Pancreas (tissue), 10 donors: ENCODE measurements around the gene MCF2L2. TPM values are rescaled to one million over a fixed set of nuclear protein-coding genes. Genes with fewer than 3 reads are reported as not detected.
"Not testable (repeated sequence)": the region's sequence is repeated elsewhere in the genome, so short reads cannot be mapped to it uniquely, and the experiment has no call there.

Experiments
- ATAC-seq, 4 donors: fragments of 200-7000 bp; cut with Tn5 transposase; one replicate each; pipeline versions ENCODE4 v1.8.0 to v1.9.1; 2020; ENCODE audit warnings: mild to moderate bottlenecking in 4 of 4, moderate library complexity in 4 of 4
- DNase-seq, 6 donors: peaks; one replicate each; pipeline ENCODE4 v3.0.0-alpha.2; 2020
- FAIRE-seq: peaks from 2 replicates; lab custom pipeline; 2012; peaks lifted over from hg19 to GRCh38; lab: Jason Lieb, UNC
- H3K27ac ChIP-seq, 4 donors: fragments of 200-600 bp; sonication (generic); 1 replicate in 3 of 4; 2 replicates in 1 of 4; pipeline versions ENCODE4 v1.5.0 to v1.8.0; 2020
- H3K27me3 ChIP-seq, 4 donors: fragments of 200-600 bp; one replicate each; pipeline ENCODE4 v1.8.0; 2021
- H3K36me3 ChIP-seq, 3 donors: fragments of 200-600 bp; sonication (generic) in 1 of 3; one replicate each; pipeline versions ENCODE4 v1.5.0 to v1.8.0; 2020 to 2021
- H3K4me1 ChIP-seq, 3 donors: fragments of 200-600 bp; one replicate each; pipeline ENCODE4 v1.8.0; 2021
- H3K4me3 ChIP-seq, 4 donors: fragments of 200-600 bp; sonication (generic) in 2 of 4; one replicate each; pipeline versions ENCODE4 v1.5.0 to v1.8.0; 2020 to 2021
- H3K9me3 ChIP-seq, 4 donors: fragments of 200-600 bp; one replicate each; pipeline ENCODE4 v1.8.0; 2021
- CTCF ChIP-seq, 4 donors: fragments of 200-600 bp; sonication (generic) in 3 of 4; IDR thresholded peaks; one replicate each; pipeline versions ENCODE4 v1.5.0 to v1.8.0; 2021; ENCODE audit warnings: antibody characterized with exemption in 4 of 4
- WGBS, 2 donors: extraction: QIAGEN DNeasy Blood & Tissue Kit; methylation state at CpG; one replicate each; pipeline ENCODE4 v1.1.7; 2013; 5-methylcytosine and 5-hydroxymethylcytosine counted together
- intact Hi-C, 3 donors: fragments of 100-400 bp; cut with DNase I; formaldehyde crosslinking; loops; one replicate each; pipeline versions ENCODE4 v1.11.1 to v1.14.2; 2022
- polyA plus RNA-seq, 2 donors: library from polyadenylated mRNA; stranded (reverse); fragments of 200-250 nt; gene quantifications; one replicate each; pipeline ENCODE4 v1.2.3, GENCODE V29; 2013
- total RNA-seq, 6 donors: library from RNA; stranded (reverse); fragmentation: NEBNext Ultra II Directional in 4 of 6; extraction: Animal tissue kit (Norgen Biotek cat#: 25700) in 4 of 6; gene quantifications; one replicate each; pipeline versions ENCODE4 v1.2.1 to v1.2.4, GENCODE V29; 2021 to 2023
- donor health status: healthy with polysubstance abuse.
- donor health status: DM: no; HTN: no; CAD: no; lungs with moderate emphysema.
- donor health status: DM: no; HTN: no; CAD: no.
- donor health status: control.
- donor health status: control.
- donor health status: Bipolar disorder and iron deficiency.
- donor health status: DM: yes; HTN: yes; CAD: no.
- donor health status: DM: no; HTN: no; CAD: no.
- donor health status: DM: no; HTN: no; CAD: no.
- donor health status: DM: yes; HTN: yes; CAD: no.

Gene MCF2L2
- total and polyA plus RNA-seq, 8 donors, result 0.54 to 2.0 (median 0.97) TPM

- Histone ChIP-seq H3K9me3 (no peaks in the 10 kb centered on the region), H3K27ac (no peak overlapping the region), H3K36me3 (no peaks in the 10 kb centered on the region), H3K27me3 (no peaks in the 10 kb centered on the region), H3K4me3 (no peak overlapping the region), H3K4me1 (no peaks in the 10 kb centered on the region)
- WGBS, 2 donors, result 75 to 79% methylated on average over 5 of the region's 5 CpGs
- intact Hi-C loops, result no loop called here
- ATAC-seq (no peak), DNase-seq (no peak), FAIRE-seq (no peak)
- no peak for TF ChIP-seq CTCF (IDR thresholded peaks at IDR 0.05)
Measured at GRCh38 chr3:183239046-183239445, 189.4 kb downstream of the MCF2L2 start.

GRCh38 chr3:183233966-183234365, 194.5 kb downstream of the MCF2L2 start:
- intact Hi-C loops, result no loop called here
- ATAC-seq, result peak in 2 of 4 donors; percentile 42 to 49
- TF ChIP-seq CTCF (IDR thresholded peaks at IDR 0.05), result no peak
- 53 to 61% methylated on average over 4 of the region's 4 CpGs for WGBS, 2 donors
- H3K4me1 ChIP-seq, result no peaks in the 10 kb centered on the region
- no peak for DNase-seq
- no peaks in the 10 kb centered on the region for H3K36me3 ChIP-seq
- H3K4me3 ChIP-seq, result no peak overlapping the region
- peak overlapping the region in 1 of 4 donors; percentile 25 for H3K27ac ChIP-seq
- no peaks in the 10 kb centered on the region for H3K27me3 ChIP-seq
- FAIRE-seq, result no peak
- no peaks in the 10 kb centered on the region for H3K9me3 ChIP-seq

GRCh38 chr3:183230826-183231225, 197.6 kb downstream of the MCF2L2 start:
- Histone ChIP-seq H3K4me1 (no peaks in the 10 kb centered on the region), H3K4me3 (no peak overlapping the region), H3K36me3 (no peaks in the 10 kb centered on the region), H3K27me3 (no peaks in the 10 kb centered on the region), H3K27ac (no peak overlapping the region), H3K9me3 (no peaks in the 10 kb centered on the region)
- intact Hi-C loops, result no loop called here
- no peak for FAIRE-seq
- ATAC-seq, result no peak
- DNase-seq, result no peak
- TF ChIP-seq CTCF (IDR thresholded peaks at IDR 0.05), result no peak
- WGBS, 2 donors, result 90 to 91% methylated on average over 3 of the region's 3 CpGs

- H3K4me1 ChIP-seq, H3K27ac ChIP-seq, H3K27me3 ChIP-seq, ATAC-seq, H3K9me3 ChIP-seq, FAIRE-seq, DNase-seq, H3K4me3 ChIP-seq, intact Hi-C loops, H3K36me3 ChIP-seq: not testable (repeated sequence)
- WGBS, 2 donors, result 88 to 92% methylated on average over 8 of the region's 8 CpGs
Measured at GRCh38 chr3:183230251-183230650, 198.2 kb downstream of the MCF2L2 start.

- Histone ChIP-seq H3K27me3 (no peaks in the 10 kb centered on the region), H3K4me1 (no peaks in the 10 kb centered on the region), H3K9me3 (no peaks in the 10 kb centered on the region), H3K4me3 (no peak overlapping the region), H3K27ac (no peak overlapping the region), H3K36me3 (no peaks in the 10 kb centered on the region)
- DNase-seq (no peak), ATAC-seq (no peak), FAIRE-seq (no peak)
- 79 to 83% methylated on average over 1 of the region's 1 CpG for WGBS, 2 donors
- TF ChIP-seq CTCF (IDR thresholded peaks at IDR 0.05), result no peak
- intact Hi-C loops, result no loop called here
Measured at GRCh38 chr3:183229178-183229577, 199.2 kb downstream of the MCF2L2 start.
